ENCODE results near the gene IL13. TPM values are rescaled to one million over a fixed set of nuclear protein-coding genes. Genes with fewer than 3 reads are reported as not detected.
A peak's percentile ranks its signal among the peaks of the same experiment; 100 is the strongest.

IL13 gene
- total and polyA plus RNA-seq, 12 donors: 0.01 to 0.51 TPM; not detected in 10

- Histone ChIP-seq H3K4me3 (no peak overlapping the region), H3K9me3 (no peaks in the 10 kb centered on the region), H3K27me3 (peaks cover 0 to 9% (median 0%) of the 10 kb centered on the region in 7 donors), H3K4me1 (peaks cover 0 to 11% (median 0%) of the 10 kb centered on the region in 9 donors), H3K27ac (peak overlapping the region in 1 of 10 donors; percentile 38), H3K36me3 (no peaks in the 10 kb centered on the region)
- 75 to 78% methylated on average over 25 of the region's 25 CpGs for whole genome bisulfite sequencing, 2 donors
- intact Hi-C loops (cut with DNase I): no loop called here
- no peak for DNase-seq
- no peak for TF ChIP-seq CTCF (IDR thresholded peaks at IDR 0.05)
- no peak for ATAC-seq
Observed at GRCh38 chr5:132662925-132663770, 5.2 kb downstream of the IL13 start.

- H3K9me3 ChIP-seq: no peaks in the 10 kb centered on the region
- DNase-seq (no peak), ATAC-seq (peak in 1 of 8 donors; percentile 40)
- peak overlapping the region in 1 of 10 donors; percentile 38 for H3K27ac ChIP-seq
- H3K27me3 ChIP-seq: peaks cover 0 to 9% (median 0%) of the 10 kb centered on the region in 7 donors
- no peak for TF ChIP-seq CTCF (IDR thresholded peaks at IDR 0.05)
- no peak overlapping the region for H3K4me3 ChIP-seq
- H3K36me3 ChIP-seq: no peaks in the 10 kb centered on the region
- WGBS, 2 donors: 77 to 79% methylated on average over 13 of the region's 13 CpGs
- peaks cover 0 to 11% (median 0%) of the 10 kb centered on the region in 9 donors for H3K4me1 ChIP-seq
- intact Hi-C loops (cut with DNase I): no loop called here
Observed at GRCh38 chr5:132663771-132664695, 6.1 kb downstream of the IL13 start.

- DNase-seq: no peak
- Histone ChIP-seq H3K4me3 (no peak overlapping the region), H3K36me3 (no peaks in the 10 kb centered on the region), H3K27ac (no peak overlapping the region), H3K4me1 (peaks cover 0 to 11% (median 0%) of the 10 kb centered on the region in 9 donors), H3K27me3 (peaks cover 0 to 9% (median 0%) of the 10 kb centered on the region in 7 donors), H3K9me3 (no peaks in the 10 kb centered on the region)
- intact Hi-C loops (cut with DNase I): no loop called here
- no peak for TF ChIP-seq CTCF (IDR thresholded peaks at IDR 0.05)
- WGBS, 2 donors: 94 to 99% methylated on average over 9 of the region's 9 CpGs
- ATAC-seq: peak in 1 of 8 donors; percentile 16
Observed at GRCh38 chr5:132664696-132665209, 6.8 kb downstream of the IL13 start.

- WGBS, 2 donors: 84 to 85% methylated on average over 21 of the region's 21 CpGs
- TF ChIP-seq CTCF (IDR thresholded peaks at IDR 0.05): no peak
- H3K36me3 ChIP-seq: no peaks in the 10 kb centered on the region
- DNase-seq (no peak), ATAC-seq (no peak)
- H3K9me3 ChIP-seq: no peaks in the 10 kb centered on the region
- peaks cover 0 to 9% (median 0%) of the 10 kb centered on the region in 7 donors for H3K27me3 ChIP-seq
- intact Hi-C loops (cut with DNase I): no loop called here
- H3K27ac ChIP-seq: no peak overlapping the region
- peaks cover 0 to 11% (median 0%) of the 10 kb centered on the region in 9 donors for H3K4me1 ChIP-seq
- H3K4me3 ChIP-seq: no peak overlapping the region
Observed at GRCh38 chr5:132665574-132666080, 7.7 kb downstream of the IL13 start.

Data from heart right ventricle (tissue), 16 donors.